Type B pancreatic cell (in vitro differentiated cells): ENCODE measurements around the gene CFAP47. TPM values are rescaled to one million over a fixed set of nuclear protein-coding genes. Genes with fewer than 3 reads are reported as not detected.
"Not testable (repeated sequence)": the region's sequence is repeated elsewhere in the genome, so short reads cannot be mapped to it uniquely, and the experiment has no call there.

Experiments
- DNase-seq: peaks from one replicate; pipeline ENCODE4 v3.0.0; 2021; ENCODE audit warnings: mixed read lengths; ENCODE audit not compliant: unreplicated experiment; ENCODE audit errors: extremely low spot score
- H3K27ac Mint-ChIP-seq: 2 replicates; pipeline ENCODE4 v1.8.0; 2021; ENCODE audit warnings: mild to moderate bottlenecking, mixed read lengths
- H3K27me3 Mint-ChIP-seq: 2 replicates; pipeline ENCODE4 v1.8.0; 2021; ENCODE audit warnings: mixed read lengths
- H3K36me3 Mint-ChIP-seq: 2 replicates; pipeline ENCODE4 v1.8.0; 2021; ENCODE audit warnings: mixed read lengths
- H3K4me1 Mint-ChIP-seq: one replicate; pipeline ENCODE4 v1.8.0; 2021; ENCODE audit warnings: mixed read lengths; ENCODE audit not compliant: unreplicated experiment
- H3K4me3 Mint-ChIP-seq: 2 replicates; pipeline ENCODE4 v1.8.0; 2021; ENCODE audit warnings: mild to moderate bottlenecking, mixed read lengths
- H3K9me3 Mint-ChIP-seq: 2 replicates; pipeline ENCODE4 v1.8.0; 2021; ENCODE audit warnings: mixed read lengths
- total RNA-seq: library from RNA; stranded (reverse); gene quantifications from 2 replicates; pipeline ENCODE4 v1.2.1, GENCODE V29; 2021; ENCODE audit warnings: low replicate concordance
- TF ChIP-seq, protein P1 (sequence below): fragments of 200-600 bp; sonication (generic); conservative IDR thresholded peaks from 2 replicates; pipeline ENCODE4 v1.5.0; 2021; ENCODE audit warnings: antibody characterized with exemption, mild to moderate bottlenecking

CFAP47 gene
- total RNA-seq, 1 donor from 2014 or later: 3.0 TPM

DNA sequence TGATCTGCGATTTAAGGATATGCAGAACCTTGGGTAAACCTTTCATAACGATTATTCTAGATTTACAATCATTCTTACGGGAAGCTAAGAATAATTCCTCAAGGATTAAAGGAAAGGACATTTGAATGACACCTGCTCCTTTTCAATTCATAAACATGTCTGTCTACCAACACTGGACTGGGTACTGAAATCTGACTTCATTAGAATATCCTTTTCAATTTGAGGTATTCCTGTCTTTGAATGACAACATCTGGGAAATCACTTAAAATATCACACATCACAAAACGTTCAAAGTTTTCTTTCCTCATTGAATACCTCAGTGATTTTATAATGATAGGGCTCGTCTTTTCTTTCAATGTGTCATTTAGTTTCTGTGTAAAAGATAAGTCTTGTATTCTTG lies 87.7 kb downstream of the CFAP47 start:
- TF ChIP-seq, protein P1, sequence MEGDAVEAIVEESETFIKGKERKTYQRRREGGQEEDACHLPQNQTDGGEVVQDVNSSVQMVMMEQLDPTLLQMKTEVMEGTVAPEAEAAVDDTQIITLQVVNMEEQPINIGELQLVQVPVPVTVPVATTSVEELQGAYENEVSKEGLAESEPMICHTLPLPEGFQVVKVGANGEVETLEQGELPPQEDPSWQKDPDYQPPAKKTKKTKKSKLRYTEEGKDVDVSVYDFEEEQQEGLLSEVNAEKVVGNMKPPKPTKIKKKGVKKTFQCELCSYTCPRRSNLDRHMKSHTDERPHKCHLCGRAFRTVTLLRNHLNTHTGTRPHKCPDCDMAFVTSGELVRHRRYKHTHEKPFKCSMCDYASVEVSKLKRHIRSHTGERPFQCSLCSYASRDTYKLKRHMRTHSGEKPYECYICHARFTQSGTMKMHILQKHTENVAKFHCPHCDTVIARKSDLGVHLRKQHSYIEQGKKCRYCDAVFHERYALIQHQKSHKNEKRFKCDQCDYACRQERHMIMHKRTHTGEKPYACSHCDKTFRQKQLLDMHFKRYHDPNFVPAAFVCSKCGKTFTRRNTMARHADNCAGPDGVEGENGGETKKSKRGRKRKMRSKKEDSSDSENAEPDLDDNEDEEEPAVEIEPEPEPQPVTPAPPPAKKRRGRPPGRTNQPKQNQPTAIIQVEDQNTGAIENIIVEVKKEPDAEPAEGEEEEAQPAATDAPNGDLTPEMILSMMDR: no peak
- Mint-ChIP-seq H3K36me3 (no peaks in the 10 kb centered on the region), H3K4me1 (no peaks in the 10 kb centered on the region), H3K27ac (no peak overlapping the region), H3K4me3 (no peak overlapping the region), H3K9me3 (no peaks in the 10 kb centered on the region), H3K27me3 (peaks cover 3% of the 10 kb centered on the region)
- no peak for DNase-seq

DNA sequence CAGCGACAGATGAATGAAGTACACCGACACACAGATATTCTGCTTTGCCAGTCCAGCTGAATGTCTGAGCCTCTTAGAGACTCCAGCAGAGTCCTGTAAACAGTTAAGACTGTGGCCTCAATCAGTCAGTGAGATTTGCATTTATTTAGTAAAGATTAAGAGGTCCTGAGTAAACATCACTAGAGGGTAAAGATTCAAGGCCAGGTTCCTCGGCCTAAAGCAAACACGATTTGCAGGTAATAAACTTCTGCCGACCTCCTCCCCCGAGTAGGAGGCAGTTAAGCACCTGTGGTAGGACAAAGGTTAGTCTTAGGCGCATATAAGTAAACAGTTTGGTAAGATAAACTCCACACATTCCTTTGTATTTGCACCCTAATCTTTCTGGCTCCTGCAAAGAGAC lies 99.6 kb downstream of the CFAP47 start:
- Mint-ChIP-seq H3K27me3 (no peaks in the 10 kb centered on the region), H3K9me3 (peaks cover 12% of the 10 kb centered on the region), H3K27ac (no peak overlapping the region), H3K36me3 (no peaks in the 10 kb centered on the region), H3K4me3 (no peak overlapping the region), H3K4me1 (no peaks in the 10 kb centered on the region)
- DNase-seq: no peak
- TF ChIP-seq, protein P1: no peak

DNA sequence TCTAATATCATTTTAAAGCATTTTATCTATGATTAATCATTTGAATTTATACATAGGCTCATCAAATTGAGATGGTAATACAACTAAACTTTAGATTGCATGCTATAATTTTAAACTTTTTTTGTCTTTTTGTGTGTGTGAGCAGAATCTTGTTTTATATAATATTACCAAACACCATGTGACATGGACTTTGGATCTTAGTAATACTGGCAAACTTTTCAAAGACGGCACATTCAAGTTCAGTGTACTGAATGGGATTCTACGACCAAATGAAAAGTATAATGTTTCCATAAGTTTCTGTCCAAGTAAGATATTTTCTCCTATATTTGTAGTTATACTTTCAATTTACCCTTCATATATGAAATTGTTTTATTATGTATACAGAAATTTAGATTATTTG lies 116.0 kb downstream of the CFAP47 start:
- no peak overlapping the region for H3K27ac Mint-ChIP-seq
- no peaks in the 10 kb centered on the region for H3K36me3 Mint-ChIP-seq
- H3K27me3 Mint-ChIP-seq: no peaks in the 10 kb centered on the region
- H3K4me1 Mint-ChIP-seq: no peaks in the 10 kb centered on the region
- no peaks in the 10 kb centered on the region for H3K9me3 Mint-ChIP-seq
- DNase-seq: no peak
- TF ChIP-seq, protein P1: no peak
- no peak overlapping the region for H3K4me3 Mint-ChIP-seq

DNA sequence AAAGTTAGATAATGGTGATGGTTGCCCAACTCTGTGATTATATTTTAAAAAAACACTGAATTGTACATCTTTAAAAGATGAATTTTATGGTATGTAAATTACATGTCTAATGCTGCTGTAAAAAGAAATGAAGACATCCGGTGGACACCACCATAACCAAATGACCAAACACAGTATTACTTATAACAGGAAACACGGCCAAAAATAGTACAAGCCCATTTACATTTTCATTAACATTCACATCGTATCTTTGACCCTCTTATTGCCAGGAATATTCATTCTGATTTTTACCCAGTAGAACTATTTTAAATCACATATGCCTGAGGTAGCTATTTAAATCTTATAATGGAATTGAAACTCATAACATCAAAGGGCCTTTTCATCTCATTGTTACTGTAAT lies 143.2 kb downstream of the CFAP47 start:
- no peaks in the 10 kb centered on the region for H3K9me3 Mint-ChIP-seq
- DNase-seq: no peak
- H3K4me3 Mint-ChIP-seq: no peak overlapping the region
- H3K27ac Mint-ChIP-seq: no peak overlapping the region
- no peaks in the 10 kb centered on the region for H3K27me3 Mint-ChIP-seq
- TF ChIP-seq, protein P1: no peak
- no peaks in the 10 kb centered on the region for H3K4me1 Mint-ChIP-seq
- no peaks in the 10 kb centered on the region for H3K36me3 Mint-ChIP-seq

DNA sequence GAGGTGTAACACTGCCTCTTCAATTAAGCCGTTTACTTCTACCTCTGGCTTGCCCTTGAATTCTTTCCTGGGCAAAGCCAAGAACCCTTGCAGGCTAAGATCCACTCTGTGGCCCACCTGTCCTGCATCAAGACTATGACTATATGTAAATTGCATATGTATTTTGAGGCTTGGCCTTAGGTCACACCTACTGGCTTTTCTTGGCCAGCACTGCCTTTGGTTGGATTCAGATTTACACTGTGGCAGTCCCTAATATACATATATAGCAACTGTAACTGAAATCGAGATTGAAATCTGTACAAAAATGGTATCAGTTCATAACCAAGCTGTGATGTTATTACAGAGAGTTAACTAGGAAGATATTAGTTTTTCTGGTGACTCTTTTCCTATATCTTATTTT lies 151.5 kb downstream of the CFAP47 start:
- Mint-ChIP-seq H3K4me1 (no peaks in the 10 kb centered on the region), H3K27me3 (no peaks in the 10 kb centered on the region), H3K9me3 (no peaks in the 10 kb centered on the region), H3K4me3 (no peak overlapping the region), H3K36me3 (no peaks in the 10 kb centered on the region), H3K27ac (no peak overlapping the region)
- no peak for DNase-seq
- TF ChIP-seq, protein P1: no peak

DNA sequence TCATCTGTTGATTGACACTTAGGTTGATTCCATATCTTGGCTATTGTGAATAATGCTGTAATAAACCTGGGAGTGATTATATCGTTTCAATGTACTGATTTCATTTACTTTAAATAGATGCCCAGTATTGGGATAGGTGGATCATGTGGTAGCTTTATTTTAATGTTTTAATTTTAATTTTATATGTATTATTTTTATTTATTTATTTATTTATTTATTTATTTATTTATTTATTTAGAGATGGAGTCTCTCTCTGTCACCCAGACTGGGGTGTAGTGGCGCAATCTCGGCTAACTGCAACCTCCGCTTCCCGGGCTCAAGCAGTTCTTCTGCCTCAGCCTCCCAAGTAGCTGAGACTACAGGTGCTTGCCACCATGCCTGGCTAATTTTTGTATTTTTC lies 155.5 kb downstream of the CFAP47 start:
- not testable (repeated sequence) for H3K36me3 Mint-ChIP-seq, H3K4me3 Mint-ChIP-seq, H3K9me3 Mint-ChIP-seq, H3K27ac Mint-ChIP-seq, DNase-seq, H3K27me3 Mint-ChIP-seq, H3K4me1 Mint-ChIP-seq
